ENCODE measurements around the gene PRR7.
A peak's percentile ranks its signal among the peaks of the same experiment; 100 is the strongest.

Gene PRR7

GRCh38 chr5:177450667-177451424 lies 4.2 kb downstream of the PRR7 start:
- no peak for DNase-seq (ENCODE audit: low read depth in 2 of 2, low spot score in 1 of 2)

GRCh38 chr5:177452688-177453638 lies 6.3 kb downstream of the PRR7 start:
- DNase-seq (ENCODE audit: low read depth in 2 of 2, low spot score in 1 of 2) = no peak

GRCh38 chr5:177453852-177454396 lies 7.3 kb downstream of the PRR7 start:
- DNase-seq (ENCODE audit: low read depth in 2 of 2, low spot score in 1 of 2) = no peak

- DNase-seq (ENCODE audit: low read depth in 2 of 2, low spot score in 1 of 2) = peak; percentile 86 to 90
Observed at GRCh38 chr5:177454397-177455035, 7.9 kb downstream of the PRR7 start.

- DNase-seq (ENCODE audit: low read depth in 2 of 2, low spot score in 1 of 2) = peak; percentile 80 to 85
Observed at GRCh38 chr5:177455036-177455660, 8.5 kb downstream of the PRR7 start.

GRCh38 chr5:177455661-177456590 lies 9.3 kb downstream of the PRR7 start:
- peak; percentile 88 to 98 for DNase-seq (ENCODE audit: low read depth in 2 of 2, low spot score in 1 of 2)

- DNase-seq (ENCODE audit: low read depth in 2 of 2, low spot score in 1 of 2) = no peak
Observed at GRCh38 chr5:177456591-177456964, 10.0 kb downstream of the PRR7 start.

GRCh38 chr5:177456976-177457851 lies 10.6 kb downstream of the PRR7 start:
- DNase-seq (ENCODE audit: low read depth in 2 of 2, low spot score in 1 of 2) = no peak

- no peak for DNase-seq (ENCODE audit: low read depth in 2 of 2, low spot score in 1 of 2)
Observed at GRCh38 chr5:177457852-177458681, 11.5 kb downstream of the PRR7 start.

GRCh38 chr5:177458912-177459350 lies 12.3 kb downstream of the PRR7 start:
- no peak for DNase-seq (ENCODE audit: low read depth in 2 of 2, low spot score in 1 of 2)

- no peak for DNase-seq (ENCODE audit: low read depth in 2 of 2, low spot score in 1 of 2)
Observed at GRCh38 chr5:177459357-177459756, 12.7 kb downstream of the PRR7 start.

GRCh38 chr5:177459819-177460628 lies 13.4 kb downstream of the PRR7 start:
- no peak for DNase-seq (ENCODE audit: low read depth in 2 of 2, low spot score in 1 of 2)

GRCh38 chr5:177462021-177462670 lies 15.5 kb downstream of the PRR7 start:
- DNase-seq (ENCODE audit: low read depth in 2 of 2, low spot score in 1 of 2) = no peak

- no peak for DNase-seq (ENCODE audit: low read depth in 2 of 2, low spot score in 1 of 2)
Observed at GRCh38 chr5:177465044-177465443, 18.4 kb downstream of the PRR7 start.

- no peak for DNase-seq (ENCODE audit: low read depth in 2 of 2, low spot score in 1 of 2)
Observed at GRCh38 chr5:177466861-177467260, 20.2 kb downstream of the PRR7 start.

- DNase-seq (ENCODE audit: low read depth in 2 of 2, low spot score in 1 of 2) = no peak
Observed at GRCh38 chr5:177467436-177467835, 20.8 kb downstream of the PRR7 start.

- no peak for DNase-seq (ENCODE audit: low read depth in 2 of 2, low spot score in 1 of 2)
Observed at GRCh38 chr5:177468329-177468684, 21.7 kb downstream of the PRR7 start.
